SK-N-SH (cell line): ENCODE measurements around the gene HGS. TPM values are rescaled to one million over a fixed set of nuclear protein-coding genes. Genes with fewer than 3 reads are reported as not detected.

Experiments
- CTCF ChIA-PET: fragments of 300-600, 350-600 bp; formaldehyde crosslinking; extraction: SDS; loops from one replicate; lab custom pipeline; 2021; lab: Yijun Ruan, JAX
- POLR2A ChIA-PET: fragments of 350-600 bp; sonication (Branson Sonifier 250); formaldehyde crosslinking; extraction: SDS; loops from one replicate; lab custom pipeline; 2020; ENCODE audit warnings: antibody characterized with exemption, inconsistent platforms; lab: Yijun Ruan, JAX
- DNase-seq: peaks from one replicate; pipeline ENCODE4 v3.0.0; 2012
- H2AFZ ChIP-seq: fragments of 200-600 bp; sonication (generic); 2 replicates; pipeline ENCODE4 v1.8.1; 2016; ENCODE audit warnings: antibody characterized with exemption, mild to moderate bottlenecking, low read depth
- H3F3A ChIP-seq: fragments of 200-600 bp; sonication (generic); replicated peaks from 2 replicates; pipeline ENCODE3; 2016; ENCODE audit warnings: antibody characterized with exemption, mild to moderate bottlenecking; ENCODE audit not compliant: insufficient read depth
- H3K27ac ChIP-seq, 2 experiments: fragments of 200-500 bp in 1 of 2; fragments of 200-600 bp in 1 of 2; sonication (Bioruptor generic) in 1 of 2; sonication (generic), shearing (Covaris generic) in 1 of 2; 2 replicates each; pipeline versions ENCODE4 v1.5.1 to v1.6.1; 2014 to 2016; ENCODE audit warnings: low read depth in 2 of 2, inconsistent platforms in 1 of 2, low read length in 1 of 2, mild to moderate bottlenecking in 1 of 2, mixed read lengths in 1 of 2
- H3K27me3 ChIP-seq: fragments of 200-600 bp; sonication (generic), shearing (Covaris generic); 2 replicates; pipeline ENCODE4 v1.6.1; 2016; ENCODE audit warnings: mixed run types; ENCODE audit not compliant: insufficient read depth
- H3K36me3 ChIP-seq, 2 experiments: fragments of 200-500 bp in 1 of 2; fragments of 200-600 bp in 1 of 2; sonication (Bioruptor generic) in 1 of 2; sonication (generic) in 1 of 2; replicated peaks in 1 of 2; 2 replicates each; pipeline versions ENCODE3 to v1.5.1; 2014 to 2016; ENCODE audit warnings: low read length in 1 of 2, mild to moderate bottlenecking in 1 of 2; ENCODE audit not compliant: insufficient read depth in 2 of 2, control insufficient read depth in 1 of 2
- H3K4me1 ChIP-seq, 2 experiments: fragments of 200-500 bp in 1 of 2; fragments of 200-600 bp in 1 of 2; sonication (Bioruptor generic) in 1 of 2; sonication (generic), shearing (Covaris generic) in 1 of 2; 2 replicates each; pipeline versions ENCODE4 v1.5.1 to v1.6.1; 2014 to 2016; ENCODE audit warnings: low read depth in 1 of 2, low read length in 1 of 2, mixed run types in 1 of 2; ENCODE audit not compliant: insufficient read depth in 2 of 2, control insufficient read depth in 1 of 2
- H3K4me2 ChIP-seq: fragments of 200-600 bp; sonication (generic), shearing (Covaris generic); 2 replicates; pipeline ENCODE4 v1.6.1; 2017; ENCODE audit warnings: mixed run types
- H3K4me3 ChIP-seq, 2 experiments: fragments of 200-500 bp in 1 of 2; fragments of 200-600 bp in 1 of 2; sonication (Bioruptor generic) in 1 of 2; sonication (generic), shearing (Covaris generic) in 1 of 2; 2 replicates each; pipeline versions ENCODE4 v1.5.1 to v1.8.1; 2014 to 2016; ENCODE audit warnings: low read depth in 2 of 2, inconsistent platforms in 1 of 2, low read length in 1 of 2, mild to moderate bottlenecking in 1 of 2, mixed read lengths in 1 of 2, moderate library complexity in 1 of 2
- H3K79me2 ChIP-seq: fragments of 200-600 bp; sonication (generic); 2 replicates; pipeline ENCODE4 v1.8.1; 2017; ENCODE audit warnings: mild to moderate bottlenecking; ENCODE audit not compliant: insufficient read depth
- H3K9ac ChIP-seq: fragments of 200-600 bp; sonication (generic); 2 replicates; pipeline ENCODE4 v1.6.1; 2017; ENCODE audit warnings: mixed run types
- H3K9me2 ChIP-seq: fragments of 200-600 bp; sonication (generic); 2 replicates; pipeline ENCODE4 v1.6.1; 2017; ENCODE audit warnings: mixed run types
- H3K9me3 ChIP-seq: fragments of 200-600 bp; sonication (generic); 2 replicates; pipeline ENCODE4 v1.6.1; 2017; ENCODE audit warnings: mixed run types, mild to moderate bottlenecking, moderate library complexity
- H4K20me1 ChIP-seq: fragments of 200-600 bp; sonication (generic); 2 replicates; pipeline ENCODE4 v1.6.1; 2017; ENCODE audit warnings: mild to moderate bottlenecking, mixed run types; ENCODE audit not compliant: insufficient read depth
- FOSL2 ChIP-seq: IDR thresholded peaks from 2 replicates; pipeline ENCODE4 v1.4.0; 2012; ENCODE audit warnings: low read depth, mild to moderate bottlenecking, moderate library complexity, borderline replicate concordance
- GABPA ChIP-seq: IDR thresholded peaks from 2 replicates; pipeline ENCODE4 v1.4.0; 2012; ENCODE audit warnings: low read depth, mild to moderate bottlenecking
- JUND ChIP-seq: IDR thresholded peaks from 2 replicates; pipeline ENCODE4 v1.4.0; 2012
- MEF2A ChIP-seq: IDR thresholded peaks from 2 replicates; pipeline ENCODE4 v1.4.0; 2012; ENCODE audit warnings: low read depth, borderline replicate concordance
- MXI1 ChIP-seq: IDR thresholded peaks from 2 replicates; pipeline ENCODE4 v1.6.1; 2012; ENCODE audit warnings: mild to moderate bottlenecking, low read depth, low read length, improper control_type of control experiment
- POLR2AphosphoS5 ChIP-seq: IDR thresholded peaks from 2 replicates; pipeline ENCODE4 v1.6.1; 2012; ENCODE audit warnings: low read depth, low read length
- RFX5 ChIP-seq: IDR thresholded peaks from 2 replicates; pipeline ENCODE4 v1.6.1; 2012; ENCODE audit warnings: mild to moderate bottlenecking, improper control_type of control experiment, low read length
- RXRA ChIP-seq: IDR thresholded peaks from 2 replicates; pipeline ENCODE4 v1.4.0; 2012; ENCODE audit warnings: low read depth, mild to moderate bottlenecking, borderline replicate concordance
- SMC3 ChIP-seq: IDR thresholded peaks from 2 replicates; pipeline ENCODE4 v1.6.1; 2012; ENCODE audit warnings: low read depth, low read length, improper control_type of control experiment
- TCF12 ChIP-seq: IDR thresholded peaks from 2 replicates; pipeline ENCODE4 v1.4.0; 2012
- YY1 ChIP-seq: IDR thresholded peaks from 2 replicates; pipeline ENCODE4 v1.4.0; 2012; ENCODE audit warnings: low read depth, mild to moderate bottlenecking
- WGBS: methylation state at CpG from one replicate; pipeline ENCODE4 v1.1.6; 2017; ENCODE audit warnings: low lambda C conversion rate; 5-methylcytosine and 5-hydroxymethylcytosine counted together
- polyA plus RNA-seq, 3 experiments: library from polyadenylated mRNA; depleted of rRNA; stranded (reverse); fragments of >200 nt; gene quantifications; 2 replicates each; pipeline ENCODE4 v1.2.3, GENCODE V29; 2012
- TF ChIP-seq, protein P1 (sequence below): fragments of 150-350 bp; IDR thresholded peaks from 2 replicates; pipeline ENCODE4 v1.6.1; 2016; ENCODE audit warnings: mild to moderate bottlenecking, low read depth, low read length
- TF ChIP-seq, protein P2 (sequence below): IDR thresholded peaks from 2 replicates; pipeline ENCODE4 v1.4.0; 2012; ENCODE audit warnings: low read depth, borderline replicate concordance

Gene HGS
- polyA plus RNA-seq, 1 of the 3 experiments (the other 2 are of a cell fraction): 192 TPM

DNA sequence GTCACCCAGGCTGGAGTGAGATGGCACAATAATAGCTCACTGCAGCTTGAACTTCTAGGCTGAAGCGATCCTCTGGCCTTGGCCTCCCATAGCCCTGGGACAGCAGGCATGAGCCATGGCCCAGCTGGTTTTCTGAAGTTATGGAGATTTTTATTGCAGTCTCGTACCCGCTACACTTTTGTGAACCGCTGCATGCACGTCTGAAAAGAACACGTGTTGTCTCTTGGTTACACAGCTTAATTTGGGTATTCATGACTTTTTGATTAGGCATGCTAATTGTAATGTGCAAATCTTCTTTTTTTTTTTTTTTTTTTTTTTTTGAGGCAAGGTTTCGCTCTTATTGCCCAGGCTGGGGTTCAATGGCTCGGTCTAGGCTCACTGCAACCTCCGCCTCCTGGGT is 41.6 kb downstream of the HGS start:
- no peak overlapping the region for H3K9ac ChIP-seq
- H3K4me1 ChIP-seq: peaks cover 0 to 3% of the 10 kb centered on the region in 2 experiments; a peak in 1 of 4 replicates
- ChIA-PET CTCF (interaction anchor here (0.7 to 5.3 kb wide), 12 partner anchors 9 to 234 kb away, joined by 3 to 41 read pairs (median 4); partner anchors contain the start of gene SLC25A10), POLR2A (interaction anchor here (4.9 kb wide), 1 partner anchor 12 kb away, joined by 30 read pairs; the partner anchor contains the start of gene SLC25A10)
- no peaks in the 10 kb centered on the region for H3K79me2 ChIP-seq
- H3F3A ChIP-seq: peaks cover 12% of the 10 kb centered on the region
- no peak for DNase-seq
- H3K27me3 ChIP-seq: no peaks in the 10 kb centered on the region; the same call in 1 of the 2 replicates
- no peaks in the 10 kb centered on the region for H3K9me3 ChIP-seq
- no peak overlapping the region for H3K27ac ChIP-seq
- H3K9me2 ChIP-seq: no peaks in the 10 kb centered on the region
- no peaks in the 10 kb centered on the region for H4K20me1 ChIP-seq
- 85% methylated on average over 9 of the region's 9 CpGs for WGBS
- no peak overlapping the region for H2AFZ ChIP-seq
- H3K4me2 ChIP-seq: no peak overlapping the region
- H3K4me3 ChIP-seq: no peak overlapping the region
- TF ChIP-seq POLR2AphosphoS5 (no peak), GABPA (no peak), TCF12 (no peak), RFX5 (no peak), SMC3 (no peak), FOSL2 (no peak), MEF2A (no peak), JUND (no peak), RXRA (no peak), MXI1 (no peak), YY1 (no peak)
- TF ChIP-seq, protein P1, sequence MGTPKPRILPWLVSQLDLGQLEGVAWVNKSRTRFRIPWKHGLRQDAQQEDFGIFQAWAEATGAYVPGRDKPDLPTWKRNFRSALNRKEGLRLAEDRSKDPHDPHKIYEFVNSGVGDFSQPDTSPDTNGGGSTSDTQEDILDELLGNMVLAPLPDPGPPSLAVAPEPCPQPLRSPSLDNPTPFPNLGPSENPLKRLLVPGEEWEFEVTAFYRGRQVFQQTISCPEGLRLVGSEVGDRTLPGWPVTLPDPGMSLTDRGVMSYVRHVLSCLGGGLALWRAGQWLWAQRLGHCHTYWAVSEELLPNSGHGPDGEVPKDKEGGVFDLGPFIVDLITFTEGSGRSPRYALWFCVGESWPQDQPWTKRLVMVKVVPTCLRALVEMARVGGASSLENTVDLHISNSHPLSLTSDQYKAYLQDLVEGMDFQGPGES: no peak
- TF ChIP-seq, protein P2, sequence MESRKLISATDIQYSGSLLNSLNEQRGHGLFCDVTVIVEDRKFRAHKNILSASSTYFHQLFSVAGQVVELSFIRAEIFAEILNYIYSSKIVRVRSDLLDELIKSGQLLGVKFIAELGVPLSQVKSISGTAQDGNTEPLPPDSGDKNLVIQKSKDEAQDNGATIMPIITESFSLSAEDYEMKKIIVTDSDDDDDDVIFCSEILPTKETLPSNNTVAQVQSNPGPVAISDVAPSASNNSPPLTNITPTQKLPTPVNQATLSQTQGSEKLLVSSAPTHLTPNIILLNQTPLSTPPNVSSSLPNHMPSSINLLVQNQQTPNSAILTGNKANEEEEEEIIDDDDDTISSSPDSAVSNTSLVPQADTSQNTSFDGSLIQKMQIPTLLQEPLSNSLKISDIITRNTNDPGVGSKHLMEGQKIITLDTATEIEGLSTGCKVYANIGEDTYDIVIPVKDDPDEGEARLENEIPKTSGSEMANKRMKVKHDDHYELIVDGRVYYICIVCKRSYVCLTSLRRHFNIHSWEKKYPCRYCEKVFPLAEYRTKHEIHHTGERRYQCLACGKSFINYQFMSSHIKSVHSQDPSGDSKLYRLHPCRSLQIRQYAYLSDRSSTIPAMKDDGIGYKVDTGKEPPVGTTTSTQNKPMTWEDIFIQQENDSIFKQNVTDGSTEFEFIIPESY: no peak
- no peaks in the 10 kb centered on the region for H3K36me3 ChIP-seq

DNA sequence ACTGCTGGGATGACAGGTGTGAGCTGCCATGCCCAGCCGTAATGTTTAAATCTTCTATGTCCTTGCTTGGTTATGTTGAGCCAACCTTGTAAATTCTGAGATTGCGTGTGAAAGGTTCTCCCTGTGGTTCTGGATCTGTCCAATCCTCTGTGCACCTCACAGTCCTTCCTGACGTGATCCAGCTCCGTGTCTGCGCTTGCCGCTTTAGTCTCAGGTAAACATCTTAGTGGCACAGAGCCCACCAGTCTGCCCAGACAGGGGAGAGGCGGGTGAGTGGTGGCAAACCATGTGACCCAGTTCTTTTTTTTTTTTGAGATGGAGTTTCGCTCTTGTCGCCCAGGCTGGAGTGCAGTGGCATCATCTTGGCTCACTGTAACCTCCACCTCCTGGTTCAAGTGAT is 42.2 kb downstream of the HGS start:
- Histone ChIP-seq H3K9me3 (no peaks in the 10 kb centered on the region), H3K4me2 (no peak overlapping the region), H3F3A (peaks cover 15% of the 10 kb centered on the region), H2AFZ (no peak overlapping the region), H3K27ac (no peak overlapping the region), H4K20me1 (no peaks in the 10 kb centered on the region), H3K4me3 (no peak overlapping the region), H3K9me2 (no peaks in the 10 kb centered on the region), H3K36me3 (no peaks in the 10 kb centered on the region), H3K9ac (no peak overlapping the region), H3K27me3 (no peaks in the 10 kb centered on the region; the same call in 1 of the 2 replicates), H3K79me2 (no peaks in the 10 kb centered on the region), H3K4me1 (peaks cover 0 to 3% of the 10 kb centered on the region in 2 experiments; a peak in 1 of 4 replicates)
- ChIA-PET POLR2A (interaction anchor here (4.9 kb wide), 1 partner anchor 13 kb away, joined by 30 read pairs; the partner anchor contains the start of gene SLC25A10), CTCF (interaction anchor here (0.7 to 5.3 kb wide), 8 partner anchors 8 to 233 kb away, joined by 3 to 41 read pairs (median 6); partner anchors contain the start of gene SLC25A10)
- TF ChIP-seq SMC3: no peak
- whole genome bisulfite sequencing: 54% methylated on average over 9 of the region's 9 CpGs
- DNase-seq: no peak
